HepG2 (cell line): Measurements from ENCODE around the gene TNFRSF11A. TPM values are rescaled to one million over a fixed set of nuclear protein-coding genes. Genes with fewer than 3 reads are reported as not detected.
A peak's percentile ranks its signal among the peaks of the same experiment; 100 is the strongest.

Source experiments
- ATAC-seq: fragments of 200-7000 bp; cut with Tn5 transposase; 3 replicates; pipeline ENCODE4 v1.9.1; 2020; ENCODE audit warnings: mild to moderate bottlenecking, moderate library complexity
- BruUV-seq: library from RNA; stranded (reverse); fragments of 400-500 nt; replicated peaks from 2 replicates; lab custom pipeline; 2021; lab: Mats Ljungman, UMichigan
- CTCF ChIA-PET: fragments of 300-600 bp; formaldehyde crosslinking; extraction: SDS; loops from one replicate; lab custom pipeline; 2021; ENCODE audit warnings: low total read pairs, inconsistent platforms, low intra/inter-chr PET ratio; lab: Yijun Ruan, JAX
- POLR2A ChIA-PET: fragments of 350-600 bp; sonication (Branson Sonifier 250); formaldehyde crosslinking; loops from one replicate; lab custom pipeline; 2020; ENCODE audit warnings: antibody characterized with exemption, inconsistent platforms; lab: Yijun Ruan, JAX
- DNase-seq: peaks from one replicate; pipeline ENCODE4 v3.0.0-alpha.2; 2015; ENCODE audit warnings: low spot score
- FAIRE-seq: peaks from 3 replicates; lab custom pipeline; 2011; peaks lifted over from hg19 to GRCh38; lab: Jason Lieb, UNC
- H2AFZ ChIP-seq: one replicate; pipeline ENCODE4 v1.6.1; 2011; ENCODE audit warnings: low read length, inconsistent platforms
- H3K27ac ChIP-seq: fragments of 300-600 bp; 3 replicates; pipeline ENCODE4 v1.8.0; 2011; ENCODE audit warnings: mixed run types, mild to moderate bottlenecking, mixed read lengths, low read length, inconsistent platforms; ENCODE audit not compliant: insufficient read depth; ENCODE audit errors: extremely low read length
- H3K27me3 ChIP-seq, 2 experiments: fragments of 200-600 bp in 1 of 2; 2 replicates in 1 of 2; 3 replicates in 1 of 2; pipeline versions ENCODE4 v1.6.0 to v1.8.0; 2011; ENCODE audit warnings: low read length in 2 of 2, mild to moderate bottlenecking in 2 of 2, moderate library complexity in 2 of 2, inconsistent platforms in 1 of 2; ENCODE audit not compliant: insufficient read depth in 2 of 2, control insufficient read depth in 1 of 2
- H3K36me3 ChIP-seq, 2 experiments: fragments of 200-600 bp in 1 of 2; replicated peaks in 1 of 2; 2 replicates in 1 of 2; 3 replicates in 1 of 2; pipeline versions ENCODE4 v1.5.1 to v1.8.0; 2011; ENCODE audit warnings: low read length in 2 of 2, inconsistent platforms in 1 of 2; ENCODE audit not compliant: insufficient read depth in 2 of 2, control insufficient read depth in 1 of 2
- H3K4me1 ChIP-seq: 2 replicates; pipeline ENCODE4 v1.5.1; 2012; ENCODE audit warnings: low read length, inconsistent platforms; ENCODE audit not compliant: insufficient read depth
- H3K4me2 ChIP-seq: 2 replicates; pipeline ENCODE4 v1.6.0; 2011; ENCODE audit warnings: low read depth, low read length, inconsistent platforms
- H3K4me3 ChIP-seq, 3 experiments: fragments of 200-600 bp in 1 of 3; sonication (generic), shearing (Covaris generic) in 1 of 3; replicated peaks in 1 of 3; 2 replicates each; pipeline ENCODE4 v1.5.1; 2011 to 2016; ENCODE audit warnings: low read length in 3 of 3, inconsistent platforms in 2 of 3, low read depth in 2 of 3, mild to moderate bottlenecking in 2 of 3, control low read depth in 1 of 3, mixed read lengths in 1 of 3; ENCODE audit not compliant: insufficient read depth in 1 of 3
- H3K79me2 ChIP-seq: one replicate; pipeline ENCODE4 v1.6.1; 2011; ENCODE audit warnings: low read length, inconsistent platforms; ENCODE audit not compliant: insufficient read depth
- H3K9ac ChIP-seq: 2 replicates; pipeline ENCODE4 v1.6.0; 2011; ENCODE audit warnings: mild to moderate bottlenecking, low read depth, low read length, inconsistent platforms; ENCODE audit not compliant: insufficient read depth
- H3K9me3 ChIP-seq: 2 replicates; pipeline ENCODE4 v1.5.1; 2012; ENCODE audit warnings: mild to moderate bottlenecking, low read length
- H4K20me1 ChIP-seq: 2 replicates; pipeline ENCODE4 v1.6.0; 2011; ENCODE audit warnings: inconsistent platforms, mild to moderate bottlenecking, low read length, moderate library complexity; ENCODE audit not compliant: insufficient read depth
- FOXC1 ChIP-seq: sonication (generic); formaldehyde crosslinking; IDR thresholded peaks from 2 replicates; pipeline ENCODE4 v1.8.0; 2022; ENCODE audit warnings: mild to moderate bottlenecking, missing genetic modification reagents, borderline replicate concordance
- JDP2 ChIP-seq: sonication (generic); formaldehyde crosslinking; IDR thresholded peaks from 2 replicates; pipeline ENCODE4 v1.8.1; 2022; ENCODE audit warnings: missing genetic modification reagents, borderline replicate concordance
- LCORL ChIP-seq, 2 experiments: fragments of 450-650 bp in 1 of 2; sonication (generic) in 1 of 2; formaldehyde crosslinking in 1 of 2; IDR thresholded peaks; 2 replicates each; pipeline versions ENCODE4 v1.5.0 to v1.6.1; 2017 to 2020; ENCODE audit warnings: antibody characterized with exemption in 1 of 2, missing genetic modification reagents in 1 of 2
- NFIC ChIP-seq: IDR thresholded peaks from 2 replicates; pipeline ENCODE4 v1.6.1; 2012; ENCODE audit warnings: mild to moderate bottlenecking, low read length, inconsistent platforms
- PLRG1 ChIP-seq: fragments of 450-650 bp; conservative IDR thresholded peaks from 2 replicates; pipeline ENCODE4 v1.6.1; 2016
- ZFP41 ChIP-seq: sonication (generic); formaldehyde crosslinking; IDR thresholded peaks from 2 replicates; pipeline ENCODE4 v1.4.0; 2020; ENCODE audit warnings: mild to moderate bottlenecking, missing genetic modification reagents, borderline replicate concordance
- ZNF253 ChIP-seq: sonication (generic); formaldehyde crosslinking; IDR thresholded peaks from 2 replicates; pipeline ENCODE4 v1.8.0; 2022; ENCODE audit warnings: mild to moderate bottlenecking, missing genetic modification reagents, borderline replicate concordance
- ZNF263 ChIP-seq: sonication (generic); formaldehyde crosslinking; IDR thresholded peaks from 2 replicates; pipeline ENCODE4 v1.4.0; 2020; ENCODE audit warnings: missing genetic modification reagents
- WGBS: methylation state at CpG from one replicate; pipeline ENCODE4 v1.1.6; 2017; ENCODE audit warnings: low lambda C conversion rate; 5-methylcytosine and 5-hydroxymethylcytosine counted together
- in situ Hi-C: cut with HindIII; loops from 2 replicates; pipeline ENCODE4 v1.10.0; 2017; ENCODE audit warnings: low pct_unique_long_range_greater_than_20kb; ENCODE audit not compliant: extremely low pct_ligation_motif_present
- intact Hi-C: fragments of 100-400 bp; cut with micrococcal nuclease; formaldehyde crosslinking; loops from one replicate; pipeline ENCODE4 v1.10.0; 2022; ENCODE audit not compliant: unreplicated experiment
- polyA plus RNA-seq, 8 experiments: library from polyadenylated mRNA; depleted of rRNA in 3 of 8; stranded (reverse) in 7 of 8; unstranded in 1 of 8; fragments of >200 nt; fragmentation: Illumina TruSeq in 4 of 8; extraction: Trizol in 4 of 8; gene quantifications; 2 replicates each; pipeline versions ENCODE4 v1.2.1 to v1.2.3, GENCODE V29; 2011 to 2016; ENCODE audit warnings: low read depth in 4 of 8, missing spikeins in 1 of 8, mixed read lengths in 1 of 8; ENCODE audit not compliant: insufficient read depth in 1 of 8
- total RNA-seq, 5 experiments: library from RNA; depleted of rRNA; stranded (reverse); fragments of >200 nt; fragmentation: Illumina TruSeq; extraction: Trizol; gene quantifications; 2 replicates each; pipeline ENCODE4 v1.2.3, GENCODE V29; 2016; ENCODE audit warnings: low read depth in 1 of 5
- TF ChIP-seq, protein P1 (sequence below): sonication (generic); formaldehyde crosslinking; IDR thresholded peaks from 2 replicates; pipeline ENCODE4 v1.4.0; 2020; ENCODE audit warnings: mild to moderate bottlenecking, low read depth, missing genetic modification reagents
- TF ChIP-seq, protein P2 (sequence below): sonication (generic); formaldehyde crosslinking; IDR thresholded peaks from 2 replicates; pipeline ENCODE4 v1.5.0; 2020; ENCODE audit warnings: missing genetic modification reagents, mild to moderate bottlenecking, borderline replicate concordance
- TF ChIP-seq, protein P3 (sequence below): sonication (generic); formaldehyde crosslinking; IDR thresholded peaks from 2 replicates; pipeline ENCODE4 v1.4.0; 2020; ENCODE audit warnings: missing genetic modification reagents

The TNFRSF11A gene
- total and polyA plus RNA-seq, 2 of the 13 experiments (the other 11 are each of a cell fraction or from before 2014, with no cell fraction given) = 4.6 to 6.4 TPM

DNA sequence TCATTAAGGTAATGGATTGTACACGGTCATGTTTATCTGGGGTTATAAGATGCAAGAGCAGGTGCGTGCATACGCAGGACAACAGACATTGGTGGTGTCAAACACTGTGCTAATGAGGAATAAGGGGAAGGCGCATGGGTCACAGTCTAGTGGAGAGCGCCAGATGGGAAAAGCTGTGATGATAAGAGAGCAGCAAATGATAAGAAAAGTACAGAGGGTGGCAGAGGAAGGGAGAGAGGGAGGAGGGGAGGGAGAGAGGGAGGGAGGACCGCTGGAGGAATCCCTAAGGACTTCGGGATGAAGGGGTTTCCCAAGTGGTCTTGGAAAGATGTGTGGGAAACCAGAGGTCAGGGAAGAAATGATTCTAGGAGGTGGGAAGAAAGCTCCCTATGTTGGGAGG, 2.9 kb downstream of the TNFRSF11A start:
- H3K27me3 ChIP-seq = peaks cover 0 to 7% of the 10 kb centered on the region in 2 experiments; a peak in 2 of 5 replicates
- no peak for DNase-seq
- TF ChIP-seq ZNF263 (CRISPR knock-in tag) = peak; percentile 27; the same call in 1 of the 2 replicates
- no peak for TF ChIP-seq FOXC1 (CRISPR knock-in tag)
- TF ChIP-seq NFIC = no peak
- TF ChIP-seq, all 625 proteins: peak for 1
- H4K20me1 ChIP-seq = no peaks in the 10 kb centered on the region
- no peaks in the 10 kb centered on the region for H3K9me3 ChIP-seq
- ChIA-PET POLR2A (no interaction called here), CTCF (no interaction called here)
- no peak overlapping the region for H3K9ac ChIP-seq
- no peak overlapping the region for H3K4me2 ChIP-seq
- H3K27ac ChIP-seq = no peak overlapping the region
- no peak overlapping the region for H3K4me3 ChIP-seq
- ATAC-seq (no peak), FAIRE-seq (no peak)
- peaks cover 16% of the 10 kb centered on the region for H3K79me2 ChIP-seq
- no peaks in the 10 kb centered on the region for H3K36me3 ChIP-seq
- in situ Hi-C loops = loop anchor here (10.0 kb wide), 1 partner anchor 67 kb away; no protein-coding TSS in a partner anchor
- intact Hi-C loops = no loop called here
- WGBS = 94% methylated on average over 7 of the region's 7 CpGs
- BruUV-seq = no TSS peak
- peaks cover 59% of the 10 kb centered on the region for H3K4me1 ChIP-seq
- no peak overlapping the region for H2AFZ ChIP-seq

DNA sequence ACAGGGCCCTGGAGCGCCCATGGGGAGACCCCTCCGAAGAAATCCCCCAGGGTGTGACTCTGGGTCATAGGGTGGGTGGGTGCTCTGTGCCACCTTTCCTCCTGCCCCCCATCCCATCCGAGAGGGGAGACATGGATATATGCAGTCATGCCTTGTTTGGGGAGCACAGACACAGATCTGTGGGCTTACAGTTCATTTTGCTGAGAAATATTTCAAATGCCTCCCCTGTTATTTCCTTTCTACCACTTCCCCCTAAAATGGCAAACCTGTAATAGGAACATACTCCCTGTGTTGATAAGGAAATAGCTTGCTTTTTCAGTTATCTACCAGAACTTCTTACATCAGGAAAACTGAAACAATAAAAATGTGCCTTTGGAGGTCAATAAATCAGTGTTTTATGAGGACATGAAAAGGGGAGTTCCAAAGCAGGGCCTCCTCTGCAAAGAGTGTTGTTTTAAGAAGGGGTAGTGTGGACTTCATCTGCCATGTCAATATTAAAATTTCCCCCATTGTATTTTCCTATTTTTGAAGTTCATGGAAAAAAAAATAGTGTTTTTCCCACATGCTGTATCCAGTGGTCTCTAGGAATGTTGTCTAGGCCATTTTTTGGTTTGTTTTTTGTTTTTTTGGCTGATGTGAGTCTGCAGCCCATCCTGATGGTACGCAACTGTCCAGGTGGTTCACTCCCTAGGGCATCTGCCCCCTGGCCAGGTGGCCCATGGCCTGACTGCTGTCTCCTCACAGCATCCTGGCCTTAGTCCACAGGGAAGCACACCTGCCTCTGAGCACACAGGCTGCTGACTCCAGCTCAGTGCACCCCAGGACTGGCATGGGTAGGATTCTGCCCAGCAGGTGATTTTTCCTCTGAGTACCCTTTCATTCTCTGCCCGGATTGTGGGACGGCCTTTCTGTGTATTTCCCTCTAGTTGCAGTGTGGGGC, 3.7 kb downstream of the TNFRSF11A start:
- Histone ChIP-seq H3K27ac (no peak overlapping the region), H3K27me3 (peaks cover 0 to 7% of the 10 kb centered on the region in 2 experiments; a peak in 1 of 5 replicates), H3K36me3 (no peaks in the 10 kb centered on the region), H3K9ac (no peak overlapping the region), H2AFZ (no peak overlapping the region), H3K9me3 (no peaks in the 10 kb centered on the region), H3K79me2 (peaks cover 19% of the 10 kb centered on the region), H3K4me2 (peak overlapping the region; percentile 36), H3K4me3 (no peak overlapping the region), H4K20me1 (no peaks in the 10 kb centered on the region), H3K4me1 (peaks cover 51% of the 10 kb centered on the region)
- WGBS = 90% methylated on average over 6 of the region's 6 CpGs
- intact Hi-C loops (no loop called here), in situ Hi-C loops (loop anchor here (10.0 kb wide), 1 partner anchor 66 kb away; no protein-coding TSS in a partner anchor)
- CTCF ChIA-PET = no interaction called here
- FAIRE-seq = no peak
- no peak for DNase-seq
- POLR2A ChIA-PET = no interaction called here
- no TSS peak for BruUV-seq
- ATAC-seq = no peak
- TF ChIP-seq LCORL (IDR thresholded peaks at IDR 0.05) (no peak), LCORL (CRISPR knock-in tag; IDR thresholded peaks at IDR 0.05) (no peak), ZNF253 (CRISPR knock-in tag) (no peak), JDP2 (CRISPR knock-in tag) (no peak), ZFP41 (CRISPR knock-in tag) (no peak), PLRG1 (no peak)
- TF ChIP-seq, protein P1, sequence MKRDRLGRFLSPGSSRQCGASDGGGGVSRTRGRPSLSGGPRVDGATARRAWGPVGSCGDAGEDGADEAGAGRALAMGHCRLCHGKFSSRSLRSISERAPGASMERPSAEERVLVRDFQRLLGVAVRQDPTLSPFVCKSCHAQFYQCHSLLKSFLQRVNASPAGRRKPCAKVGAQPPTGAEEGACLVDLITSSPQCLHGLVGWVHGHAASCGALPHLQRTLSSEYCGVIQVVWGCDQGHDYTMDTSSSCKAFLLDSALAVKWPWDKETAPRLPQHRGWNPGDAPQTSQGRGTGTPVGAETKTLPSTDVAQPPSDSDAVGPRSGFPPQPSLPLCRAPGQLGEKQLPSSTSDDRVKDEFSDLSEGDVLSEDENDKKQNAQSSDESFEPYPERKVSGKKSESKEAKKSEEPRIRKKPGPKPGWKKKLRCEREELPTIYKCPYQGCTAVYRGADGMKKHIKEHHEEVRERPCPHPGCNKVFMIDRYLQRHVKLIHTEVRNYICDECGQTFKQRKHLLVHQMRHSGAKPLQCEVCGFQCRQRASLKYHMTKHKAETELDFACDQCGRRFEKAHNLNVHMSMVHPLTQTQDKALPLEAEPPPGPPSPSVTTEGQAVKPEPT (CRISPR knock-in tag) = no peak
- TF ChIP-seq, protein P2, sequence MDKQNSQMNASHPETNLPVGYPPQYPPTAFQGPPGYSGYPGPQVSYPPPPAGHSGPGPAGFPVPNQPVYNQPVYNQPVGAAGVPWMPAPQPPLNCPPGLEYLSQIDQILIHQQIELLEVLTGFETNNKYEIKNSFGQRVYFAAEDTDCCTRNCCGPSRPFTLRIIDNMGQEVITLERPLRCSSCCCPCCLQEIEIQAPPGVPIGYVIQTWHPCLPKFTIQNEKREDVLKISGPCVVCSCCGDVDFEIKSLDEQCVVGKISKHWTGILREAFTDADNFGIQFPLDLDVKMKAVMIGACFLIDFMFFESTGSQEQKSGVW = no peak
- TF ChIP-seq, protein P3, sequence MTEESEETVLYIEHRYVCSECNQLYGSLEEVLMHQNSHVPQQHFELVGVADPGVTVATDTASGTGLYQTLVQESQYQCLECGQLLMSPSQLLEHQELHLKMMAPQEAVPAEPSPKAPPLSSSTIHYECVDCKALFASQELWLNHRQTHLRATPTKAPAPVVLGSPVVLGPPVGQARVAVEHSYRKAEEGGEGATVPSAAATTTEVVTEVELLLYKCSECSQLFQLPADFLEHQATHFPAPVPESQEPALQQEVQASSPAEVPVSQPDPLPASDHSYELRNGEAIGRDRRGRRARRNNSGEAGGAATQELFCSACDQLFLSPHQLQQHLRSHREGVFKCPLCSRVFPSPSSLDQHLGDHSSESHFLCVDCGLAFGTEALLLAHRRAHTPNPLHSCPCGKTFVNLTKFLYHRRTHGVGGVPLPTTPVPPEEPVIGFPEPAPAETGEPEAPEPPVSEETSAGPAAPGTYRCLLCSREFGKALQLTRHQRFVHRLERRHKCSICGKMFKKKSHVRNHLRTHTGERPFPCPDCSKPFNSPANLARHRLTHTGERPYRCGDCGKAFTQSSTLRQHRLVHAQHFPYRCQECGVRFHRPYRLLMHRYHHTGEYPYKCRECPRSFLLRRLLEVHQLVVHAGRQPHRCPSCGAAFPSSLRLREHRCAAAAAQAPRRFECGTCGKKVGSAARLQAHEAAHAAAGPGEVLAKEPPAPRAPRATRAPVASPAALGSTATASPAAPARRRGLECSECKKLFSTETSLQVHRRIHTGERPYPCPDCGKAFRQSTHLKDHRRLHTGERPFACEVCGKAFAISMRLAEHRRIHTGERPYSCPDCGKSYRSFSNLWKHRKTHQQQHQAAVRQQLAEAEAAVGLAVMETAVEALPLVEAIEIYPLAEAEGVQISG (CRISPR knock-in tag) = no peak
